ENCODE data around the gene HECTD2.
"Not testable (repeated sequence)": the region's sequence is repeated elsewhere in the genome, so short reads cannot be mapped to it uniquely, and the experiment has no call there.

Gene HECTD2

GRCh38 chr10:91477236-91477635, 67.1 kb downstream of the HECTD2 start:
- DNase-seq: no peak

- DNase-seq: no peak
These were observed 69.4 kb downstream of the HECTD2 start for GRCh38 chr10:91479583-91479982.

GRCh38 chr10:91487911-91488582, 77.9 kb downstream of the HECTD2 start:
- DNase-seq: no peak

GRCh38 chr10:91493313-91493712, 83.2 kb downstream of the HECTD2 start:
- DNase-seq: peak; percentile 3

- DNase-seq: no peak
These were observed 85.3 kb downstream of the HECTD2 start for GRCh38 chr10:91495402-91495801.

GRCh38 chr10:91496016-91496415, 85.9 kb downstream of the HECTD2 start:
- DNase-seq: no peak

GRCh38 chr10:91511549-91512330, 101.6 kb downstream of the HECTD2 start:
- DNase-seq: no peak

- DNase-seq: no peak
These were observed 102.3 kb downstream of the HECTD2 start for GRCh38 chr10:91512458-91512857.

GRCh38 chr10:91513598-91514424, 103.7 kb downstream of the HECTD2 start:
- no peak for DNase-seq

- no peak for DNase-seq
These were observed 104.6 kb downstream of the HECTD2 start for GRCh38 chr10:91514787-91515186.

GRCh38 chr10:91517394-91517793, 107.2 kb downstream of the HECTD2 start:
- no peak for DNase-seq

- no peak for DNase-seq
These were observed 109.9 kb downstream of the HECTD2 start for GRCh38 chr10:91519899-91520514.

GRCh38 chr10:91520661-91521060, 110.5 kb downstream of the HECTD2 start:
- DNase-seq: no peak

- DNase-seq: no peak
These were observed 111.3 kb downstream of the HECTD2 start for GRCh38 chr10:91521439-91521838.

- DNase-seq: no peak
These were observed 116.0 kb downstream of the HECTD2 start for GRCh38 chr10:91525896-91526712.

GRCh38 chr10:91528080-91528479, 117.9 kb downstream of the HECTD2 start:
- no peak for DNase-seq

- DNase-seq: no peak
These were observed 118.6 kb downstream of the HECTD2 start for GRCh38 chr10:91528768-91529167.

GRCh38 chr10:91534789-91535188, 124.6 kb downstream of the HECTD2 start:
- DNase-seq: not testable (repeated sequence)

GRCh38 chr10:91536111-91536510, 126.0 kb downstream of the HECTD2 start:
- peak; percentile 55 for DNase-seq

- no peak for DNase-seq
These were observed 126.6 kb downstream of the HECTD2 start for GRCh38 chr10:91536733-91537132.

GRCh38 chr10:91537614-91538383, 127.7 kb downstream of the HECTD2 start:
- no peak for DNase-seq
